22Rv1 (cell line): Measurements from ENCODE around the gene FAM83G.

ENCODE experiments used
- H3K27ac ChIP-seq: fragments of 450-650 bp; 2 replicates; pipeline ENCODE4 v1.5.1; 2017
- ZFX ChIP-seq: fragments of 450-650 bp; IDR thresholded peaks from 2 replicates; pipeline ENCODE4 v1.6.1; 2017; ENCODE audit warnings: antibody characterized with exemption, borderline replicate concordance
- TF ChIP-seq, protein P1 (sequence below): fragments of 450-650 bp; IDR thresholded peaks from 2 replicates; pipeline ENCODE4 v1.5.1; 2017; ENCODE audit warnings: mild to moderate bottlenecking

FAM83G gene

DNA sequence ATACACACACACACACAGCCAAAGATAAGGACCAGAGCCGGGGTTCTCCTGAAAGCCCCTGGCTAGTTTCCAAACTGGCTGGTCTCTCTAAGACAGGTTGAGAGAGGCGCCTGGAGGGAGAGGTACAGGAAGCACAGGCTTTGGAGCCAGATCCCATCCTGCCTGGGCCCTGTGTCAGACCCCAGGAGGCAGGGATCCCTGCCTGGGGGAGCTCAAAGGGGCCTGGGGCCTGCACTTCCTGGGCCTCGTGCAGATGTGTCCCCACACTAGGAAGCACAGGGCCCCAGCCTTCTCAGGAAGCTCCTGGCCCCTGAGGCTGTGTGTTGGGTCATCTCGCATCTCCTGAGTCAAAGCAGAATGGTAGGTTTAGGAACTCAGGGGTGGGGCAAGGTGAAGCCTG is 36.6 kb downstream of the FAM83G start:
- H3K27ac ChIP-seq, result no peak overlapping the region
- TF ChIP-seq, protein P1, sequence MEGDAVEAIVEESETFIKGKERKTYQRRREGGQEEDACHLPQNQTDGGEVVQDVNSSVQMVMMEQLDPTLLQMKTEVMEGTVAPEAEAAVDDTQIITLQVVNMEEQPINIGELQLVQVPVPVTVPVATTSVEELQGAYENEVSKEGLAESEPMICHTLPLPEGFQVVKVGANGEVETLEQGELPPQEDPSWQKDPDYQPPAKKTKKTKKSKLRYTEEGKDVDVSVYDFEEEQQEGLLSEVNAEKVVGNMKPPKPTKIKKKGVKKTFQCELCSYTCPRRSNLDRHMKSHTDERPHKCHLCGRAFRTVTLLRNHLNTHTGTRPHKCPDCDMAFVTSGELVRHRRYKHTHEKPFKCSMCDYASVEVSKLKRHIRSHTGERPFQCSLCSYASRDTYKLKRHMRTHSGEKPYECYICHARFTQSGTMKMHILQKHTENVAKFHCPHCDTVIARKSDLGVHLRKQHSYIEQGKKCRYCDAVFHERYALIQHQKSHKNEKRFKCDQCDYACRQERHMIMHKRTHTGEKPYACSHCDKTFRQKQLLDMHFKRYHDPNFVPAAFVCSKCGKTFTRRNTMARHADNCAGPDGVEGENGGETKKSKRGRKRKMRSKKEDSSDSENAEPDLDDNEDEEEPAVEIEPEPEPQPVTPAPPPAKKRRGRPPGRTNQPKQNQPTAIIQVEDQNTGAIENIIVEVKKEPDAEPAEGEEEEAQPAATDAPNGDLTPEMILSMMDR, result no peak
- no peak for TF ChIP-seq ZFX

DNA sequence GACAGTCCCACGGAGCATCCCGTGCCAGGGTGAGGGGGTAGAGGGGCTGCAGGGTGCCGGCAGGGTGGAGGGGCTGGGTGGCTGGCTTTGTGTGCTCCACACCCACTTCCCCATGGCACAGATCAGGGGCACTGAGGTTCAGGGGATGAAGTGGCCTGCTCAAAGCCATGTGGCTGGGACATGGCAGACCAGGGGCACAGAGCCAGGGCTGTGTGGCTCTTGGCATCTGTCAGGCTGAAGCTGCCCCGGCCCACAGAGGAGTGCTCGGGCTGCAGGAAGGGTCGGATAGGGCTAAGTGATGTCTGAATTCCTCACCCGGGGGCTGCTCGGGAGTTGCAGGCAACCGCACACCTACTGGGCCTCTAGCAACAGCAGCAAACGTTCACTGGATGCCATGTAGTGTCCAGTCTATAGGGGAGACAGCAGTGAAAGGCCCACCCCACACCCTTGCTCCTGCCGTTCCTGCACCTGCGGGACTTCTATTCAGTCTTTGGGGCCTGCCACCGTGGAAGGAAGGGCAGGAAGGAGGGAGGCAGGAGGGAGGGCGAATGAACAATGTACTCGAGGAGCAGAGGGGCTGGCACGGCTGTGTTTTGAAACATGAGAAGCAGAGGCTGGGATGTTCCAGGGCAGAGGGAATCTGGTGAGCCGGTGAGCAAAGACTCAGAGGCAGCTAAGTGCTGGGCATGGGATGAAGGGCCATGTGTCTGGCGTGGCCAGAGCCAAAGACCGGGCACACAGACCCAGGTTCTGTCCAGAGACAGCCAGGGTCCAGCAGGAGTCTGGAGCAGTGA is 37.5 kb downstream of the FAM83G start:
- no peak for TF ChIP-seq ZFX
- TF ChIP-seq, protein P1, result no peak
- H3K27ac ChIP-seq, result no peak overlapping the region

DNA sequence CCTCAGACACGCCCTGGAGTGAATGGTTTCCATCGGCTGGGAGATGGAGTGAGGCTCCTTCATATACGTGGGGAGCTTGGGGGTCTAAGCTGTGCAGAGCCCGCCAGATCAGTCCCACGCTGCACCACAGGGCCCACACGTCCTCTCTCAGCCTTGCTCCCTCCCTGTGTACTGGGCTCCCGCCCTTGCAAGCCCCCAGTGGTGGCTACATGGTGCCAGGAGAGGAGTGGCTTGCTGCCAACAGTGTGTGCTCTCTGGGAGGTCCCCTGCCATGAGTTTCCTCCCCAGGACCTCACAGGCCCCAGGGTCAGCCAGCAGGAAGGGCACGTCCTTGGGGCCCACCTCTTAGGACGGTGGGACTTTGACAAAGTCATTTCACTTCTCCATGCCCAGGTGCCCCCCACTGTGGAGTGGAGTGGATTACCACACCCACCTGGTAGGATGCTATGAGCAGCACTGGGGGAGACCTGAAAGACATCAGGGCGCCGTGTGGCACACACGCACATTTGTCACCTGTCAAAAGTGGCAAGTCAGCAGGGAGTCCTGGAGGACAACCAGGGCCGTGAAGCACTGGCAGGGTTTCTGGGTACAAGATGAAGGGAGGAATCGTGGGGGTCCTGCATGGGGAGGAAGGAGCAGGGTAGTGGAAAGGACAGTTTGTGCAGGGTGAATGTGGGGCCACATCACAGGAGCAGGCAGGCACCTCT is 38.9 kb downstream of the FAM83G start:
- TF ChIP-seq, protein P1, result no peak
- no peak for TF ChIP-seq ZFX
- no peak overlapping the region for H3K27ac ChIP-seq

DNA sequence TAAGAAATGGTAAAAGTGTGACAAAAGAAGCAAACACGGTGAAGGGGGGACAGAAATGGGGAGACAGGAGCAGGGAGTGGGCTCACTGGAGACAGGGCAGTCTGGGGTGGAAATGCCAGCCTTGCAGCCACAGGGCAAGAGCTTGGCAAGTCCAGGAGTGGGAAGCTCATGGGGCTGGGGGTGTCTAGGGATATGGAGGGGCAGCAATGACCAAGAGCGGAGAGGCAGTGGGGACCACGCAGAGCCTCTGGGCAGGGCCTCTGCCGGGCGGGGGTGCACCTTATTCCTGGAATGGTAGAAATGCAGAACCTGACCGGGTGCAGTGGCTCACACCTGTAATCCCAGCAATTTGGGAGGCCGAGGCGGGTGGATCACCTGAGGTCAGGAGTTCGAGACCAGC is 40.0 kb downstream of the FAM83G start:
- TF ChIP-seq, protein P1, result no peak
- TF ChIP-seq ZFX, result no peak

DNA sequence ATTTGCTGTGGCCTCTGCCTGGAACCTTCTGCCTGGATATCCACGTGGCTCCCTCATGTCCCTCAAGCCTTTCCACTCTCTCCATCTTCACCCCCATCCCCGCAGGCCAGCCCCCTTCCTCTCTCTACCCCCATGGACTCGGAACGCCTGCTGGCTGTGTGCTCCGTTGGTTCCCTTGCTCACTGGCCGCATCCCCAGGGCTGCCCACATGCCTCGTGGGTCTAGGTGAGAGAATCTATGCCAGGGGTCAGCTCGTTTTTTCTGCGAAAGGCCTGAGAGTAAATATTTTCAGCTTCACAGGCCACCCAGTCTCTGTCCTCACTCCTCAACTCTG is 40.6 kb downstream of the FAM83G start:
- no peak overlapping the region for H3K27ac ChIP-seq
- no peak for TF ChIP-seq ZFX
- TF ChIP-seq, protein P1, result no peak

More for the DNA sequence above, 40.0 kb downstream of the FAM83G start:
- H3K27ac ChIP-seq, result no peak overlapping the region

DNA sequence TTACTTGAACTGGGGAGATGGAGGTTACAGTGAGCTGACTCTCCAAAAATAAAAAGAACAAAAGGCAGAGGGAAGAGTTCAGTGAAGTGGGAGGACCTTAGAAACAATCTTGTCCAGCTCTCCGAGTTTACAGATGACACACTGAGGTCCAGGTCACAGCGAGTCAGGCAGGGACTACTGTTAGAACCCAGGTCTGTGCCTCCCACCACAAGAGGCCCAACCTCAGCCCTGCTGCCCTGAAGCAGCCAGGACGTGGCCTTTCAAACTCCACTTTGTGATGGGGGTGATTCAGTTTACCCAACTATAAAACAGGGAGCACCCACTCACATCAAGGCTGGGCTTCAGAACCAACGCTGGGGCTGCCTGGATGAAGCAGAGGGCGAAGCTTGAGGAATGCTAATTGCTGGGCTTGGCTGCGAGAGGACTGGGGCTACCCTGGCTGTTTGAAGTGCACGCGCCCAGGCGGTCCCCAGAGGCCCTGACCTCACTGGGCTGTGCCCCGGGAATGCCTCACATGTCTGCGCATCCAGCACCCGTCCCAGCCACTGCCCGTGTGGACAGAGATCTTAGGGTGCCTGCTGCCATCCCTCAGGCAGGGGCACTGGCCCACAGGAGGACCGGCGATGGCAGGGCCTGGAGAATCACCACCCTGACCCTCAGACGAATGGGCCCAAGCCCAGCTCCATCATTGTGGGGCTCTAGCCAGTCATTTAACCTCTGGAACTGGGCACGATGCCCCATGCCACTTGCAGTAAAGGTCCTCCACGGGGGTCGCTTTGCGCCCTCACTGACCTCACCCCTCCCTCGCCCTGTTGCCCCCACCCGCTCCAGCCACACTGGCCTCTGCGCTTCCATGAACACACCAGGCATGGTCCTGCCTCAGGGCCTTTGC is 41.2 kb downstream of the FAM83G start:
- no peak overlapping the region for H3K27ac ChIP-seq

More for the DNA sequence above, 41.2 kb downstream of the FAM83G start:
- no peak for TF ChIP-seq ZFX
- TF ChIP-seq, protein P1, result no peak
